DMS153 treated with DMSO at 0.1 percent for 48 hours (cell line): ENCODE results near the gene PET100.
A peak's percentile ranks its signal among the peaks of the same experiment; 100 is the strongest.

ENCODE experiments used
- DNase-seq: peaks from one replicate; lab custom pipeline; 2025; ENCODE audit not compliant: unreplicated experiment; lab: John Stamatoyannopoulos, UW

Gene PET100

GRCh38 chr19:7629347-7630054 lies at the start of gene PET100, which contains the start of gene XAB2:
Gene PET100, plus strand, starts transcription at chr19:7629793. Its CDS starts 41 bp downstream, at chr19:7629834.
Gene XAB2, minus strand, starts transcription at chr19:7629545. Its CDS starts 18 bp downstream, at chr19:7629527.
- DNase-seq = peak; percentile 97

- no peak for DNase-seq
These were observed 47.1 kb upstream of the PET100 start for GRCh38 chr19:7582446-7582845.

GRCh38 chr19:7589822-7590221 lies 39.8 kb upstream of the PET100 start:
- no peak for DNase-seq

- DNase-seq = no peak
These were observed 39.3 kb upstream of the PET100 start for GRCh38 chr19:7590256-7590655.

GRCh38 chr19:7595466-7596133 lies 34.0 kb upstream of the PET100 start, which contains the start of gene CAMSAP3:
Gene CAMSAP3, plus strand, starts transcription at chr19:7595863. Its CDS starts 140 bp downstream, at chr19:7596003.
- peak; percentile 14 for DNase-seq

GRCh38 chr19:7596211-7596937 lies 33.2 kb upstream of the PET100 start:
- no peak for DNase-seq

- no peak for DNase-seq
These were observed 31.9 kb upstream of the PET100 start for GRCh38 chr19:7597689-7598088.

- DNase-seq = no peak
These were observed 31.4 kb upstream of the PET100 start for GRCh38 chr19:7598180-7598579.

- no peak for DNase-seq
These were observed 28.9 kb upstream of the PET100 start for GRCh38 chr19:7600721-7601120.

- DNase-seq = no peak
These were observed 27.2 kb upstream of the PET100 start for GRCh38 chr19:7602240-7602934.

- DNase-seq = no peak
These were observed 26.6 kb upstream of the PET100 start for GRCh38 chr19:7602935-7603497.

GRCh38 chr19:7603919-7604318 lies 25.7 kb upstream of the PET100 start:
- DNase-seq = no peak

GRCh38 chr19:7605490-7606222 lies 23.9 kb upstream of the PET100 start:
- no peak for DNase-seq

GRCh38 chr19:7606289-7606688 lies 23.3 kb upstream of the PET100 start:
- DNase-seq = no peak

GRCh38 chr19:7607212-7607873 lies 22.2 kb upstream of the PET100 start:
- no peak for DNase-seq

- no peak for DNase-seq
These were observed 21.6 kb upstream of the PET100 start for GRCh38 chr19:7607874-7608560.

- DNase-seq = no peak
These were observed 18.9 kb upstream of the PET100 start for GRCh38 chr19:7610491-7611240.

- DNase-seq = no peak
These were observed 17.9 kb upstream of the PET100 start for GRCh38 chr19:7611541-7612279.
